OCI-LY7 (cell line): Measurements from ENCODE around the gene LPCAT1. TPM values are rescaled to one million over a fixed set of nuclear protein-coding genes. Genes with fewer than 3 reads are reported as not detected.
"Not testable (repeated sequence)": the region's sequence is repeated elsewhere in the genome, so short reads cannot be mapped to it uniquely, and the experiment has no call there.

Experiments
- BruUV-seq: library from RNA; stranded (reverse); fragments of 400-500 nt; replicated peaks from 2 replicates; lab custom pipeline; 2021; lab: Mats Ljungman, UMichigan
- CTCF ChIA-PET: fragments of 300-600 bp; sonication (Branson Sonifier 250); formaldehyde crosslinking; loops from one replicate; lab custom pipeline; 2022; ENCODE audit warnings: antibody characterized with exemption; ENCODE audit not compliant: unreplicated experiment; lab: Charles Lee
- POLR2A ChIA-PET: fragments of 300-600 bp; sonication (Branson Sonifier 250); formaldehyde crosslinking; loops from one replicate; lab custom pipeline; 2022; ENCODE audit warnings: antibody characterized with exemption; lab: Charles Lee
- DNase-seq: peaks from one replicate; pipeline ENCODE4 v3.0.0-alpha.2; 2015; ENCODE audit warnings: low spot score
- H2AFZ ChIP-seq: fragments of 200-600 bp; sonication (generic), shearing (Covaris generic); 2 replicates; pipeline ENCODE4 v1.6.1; 2014; ENCODE audit warnings: mild to moderate bottlenecking, antibody characterized with exemption, low read length, moderate library complexity
- H3K27ac ChIP-seq: fragments of 200-600 bp; sonication (generic); 2 replicates; pipeline ENCODE4 v1.5.1; 2014; ENCODE audit warnings: mixed run types, low read depth, mild to moderate bottlenecking, moderate library complexity, low read length, inconsistent platforms; ENCODE audit not compliant: poor library complexity, severe bottlenecking
- H3K36me3 ChIP-seq: fragments of 200-600 bp; sonication (generic); 2 replicates; pipeline ENCODE4 v1.6.1; 2014; ENCODE audit warnings: mild to moderate bottlenecking, antibody characterized with exemption, low read length, moderate library complexity, mixed read lengths; ENCODE audit not compliant: insufficient read depth
- H3K4me1 ChIP-seq: fragments of 200-600 bp; sonication (generic); 2 replicates; pipeline ENCODE4 v1.5.1; 2014; ENCODE audit warnings: mild to moderate bottlenecking, low read length; ENCODE audit not compliant: insufficient read depth, poor library complexity, severe bottlenecking
- H3K4me2 ChIP-seq: fragments of 200-600 bp; sonication (generic); 2 replicates; pipeline ENCODE4 v1.6.1; 2014; ENCODE audit warnings: mild to moderate bottlenecking, low read length
- H3K4me3 ChIP-seq: fragments of 200-600 bp; sonication (generic); 2 replicates; pipeline ENCODE4 v1.5.1; 2014; ENCODE audit warnings: mild to moderate bottlenecking, low read depth, low read length; ENCODE audit not compliant: poor library complexity, severe bottlenecking
- H3K79me2 ChIP-seq: fragments of 200-600 bp; sonication (generic); 2 replicates; pipeline ENCODE4 v1.6.1; 2016; ENCODE audit warnings: low read depth, mild to moderate bottlenecking, low read length, moderate library complexity, mixed read lengths; ENCODE audit not compliant: insufficient read depth
- H3K9me2 ChIP-seq: fragments of 200-600 bp; sonication (generic); 2 replicates; pipeline ENCODE4 v1.6.1; 2016; ENCODE audit warnings: mild to moderate bottlenecking, low read length, mixed read lengths; ENCODE audit not compliant: insufficient read depth
- H3K9me3 ChIP-seq: fragments of 200-600 bp; sonication (generic); 2 replicates; pipeline ENCODE4 v1.6.1; 2014; ENCODE audit warnings: mild to moderate bottlenecking, mixed run types, low read length, mixed read lengths
- H4K20me1 ChIP-seq: fragments of 200-600 bp; sonication (generic); 2 replicates; pipeline ENCODE4 v1.6.1; 2014; ENCODE audit warnings: mild to moderate bottlenecking, antibody characterized with exemption, low read length, moderate library complexity, mixed read lengths; ENCODE audit not compliant: insufficient read depth
- CTCF ChIP-seq: fragments of 200-600 bp; sonication (generic); conservative IDR thresholded peaks from 2 replicates; pipeline ENCODE4 v1.5.1; 2014; ENCODE audit warnings: mild to moderate bottlenecking, antibody characterized with exemption, low read length, moderate library complexity, mixed read lengths
- EZH2phosphoT487 ChIP-seq: fragments of 200-600 bp; sonication (generic); IDR thresholded peaks from 2 replicates; pipeline ENCODE4 v1.6.1; 2018; ENCODE audit warnings: low read depth, borderline replicate concordance, mild to moderate bottlenecking, mixed run types, antibody characterized with exemption, low read length, moderate library complexity, mixed read lengths
- intact Hi-C: fragments of 100-400 bp; cut with micrococcal nuclease; formaldehyde crosslinking; loops from one replicate; pipeline ENCODE4 v1.10.0; 2022; ENCODE audit not compliant: unreplicated experiment
- total RNA-seq, 2 experiments: library from RNA; depleted of rRNA in 1 of 2; stranded (reverse); fragments of >200 nt in 1 of 2; shearing (Covaris generic) in 1 of 2; gene quantifications; 2 replicates each; pipeline ENCODE4 v1.2.3, GENCODE V29; 2014 to 2022

LPCAT1 gene
- total RNA-seq, 2 experiments from 2014 or later, result 47.7 to 63.6 TPM

DNA sequence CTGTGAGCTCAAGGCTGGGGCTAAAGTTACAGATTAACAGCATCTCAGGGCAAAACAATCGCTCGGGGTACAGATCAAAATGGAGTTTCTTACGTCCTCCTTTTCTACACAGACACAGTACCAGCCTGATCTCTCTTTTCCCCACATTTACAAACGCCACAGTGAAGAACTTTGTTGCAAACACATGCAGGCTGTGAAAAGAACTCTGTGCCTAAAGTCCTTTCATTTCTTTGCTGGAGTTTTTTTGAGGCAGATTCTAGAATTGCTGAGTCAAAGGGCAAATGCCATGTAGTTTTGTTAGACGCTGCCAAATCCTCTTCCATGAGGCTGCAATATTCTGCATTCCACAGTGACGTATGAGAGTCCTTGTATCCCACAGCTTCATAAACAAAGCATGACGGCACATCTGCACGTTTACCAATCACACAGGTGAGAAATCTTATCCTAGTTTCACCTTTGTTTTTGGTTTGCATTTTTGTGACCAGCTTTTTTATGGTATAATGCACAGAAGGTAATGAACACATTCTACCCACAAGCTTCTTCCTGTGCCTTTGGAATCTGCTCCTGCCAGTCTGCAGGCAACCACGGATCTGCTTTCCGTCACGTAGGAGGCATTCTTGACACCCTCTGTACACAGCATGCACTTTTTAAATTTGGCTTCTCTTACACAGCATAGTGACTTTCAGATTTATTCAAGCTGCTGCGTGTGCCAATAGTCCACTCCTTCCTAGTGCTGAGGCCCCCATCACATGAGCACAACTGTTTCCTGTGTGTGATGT lies 44.6 kb upstream of the LPCAT1 start:
- intact Hi-C loops, result no loop called here
- Histone ChIP-seq H3K4me2 (no peak overlapping the region), H2AFZ (no peak overlapping the region)

DNA sequence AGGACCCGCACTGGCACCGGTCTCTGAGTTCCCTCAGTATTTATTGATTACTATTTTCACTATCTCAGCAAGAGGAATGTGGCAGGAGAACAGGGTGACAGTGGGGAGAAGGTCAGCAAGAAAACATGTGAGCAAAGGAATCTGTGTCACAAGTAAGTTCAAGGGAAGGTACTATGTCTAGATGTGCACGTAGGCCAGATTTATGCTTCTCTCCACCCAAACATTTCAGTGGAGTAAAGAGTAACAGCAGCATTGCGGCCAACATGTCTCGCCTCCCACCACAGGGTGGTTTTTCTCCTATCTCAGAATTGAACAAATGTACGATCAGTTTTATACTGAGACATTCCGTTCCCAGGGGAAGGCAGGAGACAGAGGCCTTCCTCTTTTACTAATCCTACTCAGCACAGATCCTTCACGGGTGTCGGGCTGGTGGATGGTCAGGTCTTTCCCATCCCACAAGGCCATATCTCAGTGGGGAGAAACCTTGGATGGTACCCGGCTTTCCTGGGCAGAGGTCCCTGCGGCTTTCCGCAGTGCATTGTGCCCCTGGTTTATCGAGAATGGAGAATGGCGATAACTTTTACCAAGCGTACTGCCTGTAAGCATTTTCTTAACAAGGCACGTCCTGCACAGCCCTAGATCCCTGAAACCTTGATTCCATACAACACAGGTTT lies 43.9 kb upstream of the LPCAT1 start:
- H3K9me2 ChIP-seq, H2AFZ ChIP-seq, POLR2A ChIA-PET, H3K9me3 ChIP-seq, H3K27ac ChIP-seq, H3K4me1 ChIP-seq, BruUV-seq, H3K79me2 ChIP-seq, H3K36me3 ChIP-seq, H3K4me3 ChIP-seq, DNase-seq, H4K20me1 ChIP-seq, CTCF ChIA-PET, H3K4me2 ChIP-seq, intact Hi-C loops: not testable (repeated sequence)

More for the DNA sequence above, 44.6 kb upstream of the LPCAT1 start:
- TF ChIP-seq EZH2phosphoT487 (no peak), CTCF (no peak)
- H3K9me3 ChIP-seq, result peaks cover 6% of the 10 kb centered on the region; the same call in 1 of the 2 replicates
- BruUV-seq, result no TSS peak
- no peaks in the 10 kb centered on the region for H3K79me2 ChIP-seq
- ChIA-PET POLR2A (no interaction called here), CTCF (no interaction called here)
- no peak overlapping the region for H3K27ac ChIP-seq
- no peaks in the 10 kb centered on the region for H3K9me2 ChIP-seq
- H4K20me1 ChIP-seq, result no peaks in the 10 kb centered on the region
- DNase-seq, result no peak
- no peak overlapping the region for H3K4me3 ChIP-seq
- no peaks in the 10 kb centered on the region for H3K36me3 ChIP-seq
- H3K4me1 ChIP-seq, result no peaks in the 10 kb centered on the region

- Histone ChIP-seq H3K36me3 (no peaks in the 10 kb centered on the region), H3K79me2 (no peaks in the 10 kb centered on the region), H2AFZ (no peak overlapping the region), H4K20me1 (no peaks in the 10 kb centered on the region), H3K27ac (no peak overlapping the region), H3K9me3 (peaks cover 6% of the 10 kb centered on the region; the same call in 1 of the 2 replicates), H3K9me2 (no peaks in the 10 kb centered on the region), H3K4me3 (no peak overlapping the region), H3K4me2 (no peak overlapping the region), H3K4me1 (no peaks in the 10 kb centered on the region)
- no peak for DNase-seq
- TF ChIP-seq EZH2phosphoT487, result no peak
- TF ChIP-seq CTCF, result no peak
- BruUV-seq, result no TSS peak
- ChIA-PET CTCF (no interaction called here), POLR2A (interaction anchor here (0.6 kb wide), 1 partner anchor 262 kb away, joined by 4 read pairs; no protein-coding TSS in a partner anchor)
- intact Hi-C loops, result no loop called here
Measured at GRCh38 chr5:1565737-1566734, 42.3 kb upstream of the LPCAT1 start.
